GM19324 (cell line): ENCODE measurements around the gene PIK3R1.

Source experiments
- ATAC-seq: cut with Tn5 transposase; IDR thresholded peaks from one replicate; pipeline ENCODE4 v1.9.1; 2021; ENCODE audit warnings: mild to moderate bottlenecking, moderate library complexity; ENCODE audit not compliant: unreplicated experiment, low FRiP score

PIK3R1 gene

GRCh38 chr5:68345171-68345570 is 129.6 kb downstream of the PIK3R1 start:
- ATAC-seq, result no peak

- no peak for ATAC-seq
Measured at GRCh38 chr5:68345582-68345981, 130.0 kb downstream of the PIK3R1 start.

GRCh38 chr5:68347536-68347935 is 132.0 kb downstream of the PIK3R1 start:
- no peak for ATAC-seq

- ATAC-seq, result no peak
Measured at GRCh38 chr5:68348447-68349222, 133.1 kb downstream of the PIK3R1 start.

- ATAC-seq, result no peak
Measured at GRCh38 chr5:68350176-68350575, 134.6 kb downstream of the PIK3R1 start.
